IMR-90 (cell line): Measurements from ENCODE around the gene INO80D.

Experiments
- CTCF ChIP-seq: conservative IDR thresholded peaks from 2 replicates; pipeline ENCODE4 v1.5.1; 2012; ENCODE audit warnings: mild to moderate bottlenecking, low read depth, low read length, improper control_type of control experiment
- ELK1 ChIP-seq: fragments of 150-350 bp; IDR thresholded peaks from 2 replicates; pipeline ENCODE4 v1.6.1; 2016; ENCODE audit warnings: low read depth, mild to moderate bottlenecking, low read length, moderate library complexity, borderline replicate concordance
- POLR2A ChIP-seq: IDR thresholded peaks from 2 replicates; pipeline ENCODE4 v1.6.1; 2012; ENCODE audit warnings: mild to moderate bottlenecking, low read depth, low read length
- RAD21 ChIP-seq: IDR thresholded peaks from 2 replicates; pipeline ENCODE4 v1.6.1; 2012; ENCODE audit warnings: low read length, improper control_type of control experiment
- RCOR1 ChIP-seq: IDR thresholded peaks from 2 replicates; pipeline ENCODE4 v1.6.1; 2012; ENCODE audit warnings: mild to moderate bottlenecking, low read length, improper control_type of control experiment; ENCODE audit not compliant: insufficient replicate concordance

- TF ChIP-seq CTCF = no peak
- TF ChIP-seq RAD21 = no peak
- no peak for TF ChIP-seq ELK1
- TF ChIP-seq RCOR1 = no peak
- TF ChIP-seq POLR2A = no peak
Observed at GRCh38 chr2:205989271-205990071, 96.5 kb downstream of the INO80D start.
